Liver (tissue), 9 donors: ENCODE measurements around the gene MARCHF7. TPM values are rescaled to one million over a fixed set of nuclear protein-coding genes. Genes with fewer than 3 reads are reported as not detected.

ENCODE experiments used
- DNase-seq: peaks from one replicate; pipeline ENCODE4 v3.0.0-alpha.2; 2017; ENCODE audit warnings: low spot score
- H3K27ac ChIP-seq, 2 donors: one replicate each; pipeline ENCODE4 v1.7.0; 2013; ENCODE audit warnings: inconsistent platforms in 2 of 2, low read length in 2 of 2, control low read depth in 1 of 2, low read depth in 1 of 2, mild to moderate bottlenecking in 1 of 2
- H3K27me3 ChIP-seq, 4 donors: one replicate each; pipeline versions ENCODE4 v1.6.1 to v1.7.0; 2013; ENCODE audit warnings: low read length in 3 of 4, inconsistent platforms in 1 of 4, mild to moderate bottlenecking in 1 of 4, moderate library complexity in 1 of 4; ENCODE audit not compliant: control insufficient read depth in 4 of 4, insufficient read depth in 4 of 4
- H3K36me3 ChIP-seq, 4 donors: one replicate each; pipeline versions ENCODE4 v1.6.1 to v1.7.0; 2013; ENCODE audit warnings: low read length in 3 of 4, mild to moderate bottlenecking in 3 of 4, low read depth in 1 of 4, moderate library complexity in 1 of 4; ENCODE audit not compliant: control insufficient read depth in 4 of 4, insufficient read depth in 3 of 4
- H3K4me1 ChIP-seq, 4 donors: one replicate each; pipeline versions ENCODE4 v1.6.1 to v1.7.0; 2013; ENCODE audit warnings: low read length in 3 of 4, mild to moderate bottlenecking in 3 of 4, moderate library complexity in 1 of 4; ENCODE audit not compliant: control insufficient read depth in 4 of 4, insufficient read depth in 4 of 4
- H3K4me3 ChIP-seq, 3 donors: one replicate each; pipeline versions ENCODE4 v1.6.1 to v1.7.0; 2013; ENCODE audit warnings: low read length in 3 of 3, control low read depth in 1 of 3, low read depth in 1 of 3, mild to moderate bottlenecking in 1 of 3
- H3K9ac ChIP-seq, 2 donors: one replicate each; pipeline ENCODE4 v1.7.0; 2013; ENCODE audit warnings: low read length in 2 of 2, mild to moderate bottlenecking in 2 of 2, moderate library complexity in 2 of 2, control low read depth in 1 of 2, low read depth in 1 of 2
- H3K9me3 ChIP-seq, 4 donors: one replicate each; pipeline versions ENCODE4 v1.6.1 to v1.7.0; 2013; ENCODE audit warnings: low read length in 3 of 4; ENCODE audit not compliant: control insufficient read depth in 4 of 4
- ATF3 ChIP-seq: IDR thresholded peaks from 2 replicates; pipeline ENCODE4 v1.6.1; 2016; ENCODE audit warnings: antibody characterized with exemption
- EGR1 ChIP-seq, 2 donors: IDR thresholded peaks; 2 replicates each; pipeline ENCODE4 v1.6.1; 2016 to 2018; ENCODE audit warnings: antibody characterized with exemption in 2 of 2, low read depth in 2 of 2
- FOXA1 ChIP-seq: IDR thresholded peaks from 2 replicates; pipeline ENCODE4 v1.6.1; 2016; ENCODE audit warnings: antibody characterized with exemption
- FOXA2 ChIP-seq: IDR thresholded peaks from 2 replicates; pipeline ENCODE4 v1.6.1; 2016; ENCODE audit warnings: antibody characterized with exemption
- GABPA ChIP-seq, 2 donors: IDR thresholded peaks in 1 of 2; conservative IDR thresholded peaks in 1 of 2; 2 replicates each; pipeline ENCODE4 v1.6.1; 2016; ENCODE audit warnings: antibody characterized with exemption in 2 of 2, mild to moderate bottlenecking in 1 of 2, moderate library complexity in 1 of 2
- HNF4G ChIP-seq: IDR thresholded peaks from 2 replicates; pipeline ENCODE4 v1.6.1; 2016; ENCODE audit warnings: antibody characterized with exemption
- JUND ChIP-seq, 2 donors: IDR thresholded peaks; 2 replicates each; pipeline ENCODE4 v1.6.1; 2016; ENCODE audit warnings: antibody characterized with exemption in 2 of 2
- NR2F2 ChIP-seq: IDR thresholded peaks from 2 replicates; pipeline ENCODE4 v1.6.1; 2016; ENCODE audit warnings: antibody characterized with exemption
- RAD21 ChIP-seq, 2 donors: IDR thresholded peaks; 2 replicates each; pipeline ENCODE4 v1.6.1; 2016; ENCODE audit warnings: antibody characterized with exemption in 2 of 2, mild to moderate bottlenecking in 2 of 2
- REST ChIP-seq: IDR thresholded peaks from 2 replicates; pipeline ENCODE4 v1.6.1; 2016; ENCODE audit warnings: antibody characterized with exemption, mild to moderate bottlenecking
- TAF1 ChIP-seq: conservative IDR thresholded peaks from 2 replicates; pipeline ENCODE4 v1.6.1; 2016; ENCODE audit warnings: antibody characterized with exemption, mild to moderate bottlenecking
- YY1 ChIP-seq: IDR thresholded peaks from 2 replicates; pipeline ENCODE4 v1.6.1; 2016; ENCODE audit warnings: antibody characterized with exemption, mild to moderate bottlenecking
- ZBTB33 ChIP-seq: IDR thresholded peaks from 2 replicates; pipeline ENCODE4 v1.6.1; 2016; ENCODE audit warnings: antibody characterized with exemption
- WGBS: extraction: QIAGEN DNeasy Blood & Tissue Kit; methylation state at CpG from one replicate; pipeline ENCODE4 v1.1.7; 2013; 5-methylcytosine and 5-hydroxymethylcytosine counted together
- polyA plus RNA-seq, 2 donors: library from polyadenylated mRNA; stranded (reverse) in 1 of 2; unstranded in 1 of 2; fragments of 200-250 nt in 1 of 2; fragments of >200 nt in 1 of 2; fragmentation: Nextera tagmentation in 1 of 2; extraction: Ambion mirVana in 1 of 2; gene quantifications; one replicate each; pipeline versions ENCODE4 v1.2.1 to v1.2.3, GENCODE V29; 2013 to 2015
- total RNA-seq, 2 donors: library from RNA; depleted of rRNA; stranded (reverse); fragments of >200 nt; gene quantifications; one replicate each; pipeline ENCODE4 v1.2.3, GENCODE V29; 2014
- TF ChIP-seq, protein P1 (sequence below): fragments of 150-350 bp; IDR thresholded peaks from 2 replicates; pipeline ENCODE4 v1.5.1; 2017; ENCODE audit warnings: improper control_type of control experiment, low read depth, low read length; ENCODE audit not compliant: missing input control
- TF ChIP-seq, protein P2 (sequence below): IDR thresholded peaks from 2 replicates; pipeline ENCODE4 v1.6.1; 2016; ENCODE audit warnings: antibody characterized with exemption
- donor health status: healthy.
- donor health status: healthy.
- donor health status: healthy.
- donor health status: healthy.
- donor health status: healthy.

Gene MARCHF7
- total and polyA plus RNA-seq, 4 donors, result 16.9 to 57.6 (median 37.5) TPM

GRCh38 chr2:159758686-159759085 is 46.4 kb downstream of the MARCHF7 start:
- no peak for DNase-seq
- no peak overlapping the region for H3K27ac ChIP-seq
- no peaks in the 10 kb centered on the region for H3K9me3 ChIP-seq
- H3K27me3 ChIP-seq, result no peaks in the 10 kb centered on the region
- H3K4me3 ChIP-seq, result no peak overlapping the region
- H3K4me1 ChIP-seq, result peaks cover 0 to under 1% (median 0%) of the 10 kb centered on the region in 4 donors
- no peak overlapping the region for H3K9ac ChIP-seq
- TF ChIP-seq FOXA2 (no peak), JUND (IDR thresholded peaks at IDR 0.05) (no peak), ATF3 (no peak), REST (no peak), FOXA1 (no peak), YY1 (no peak), TAF1 (no peak), GABPA (IDR thresholded peaks at IDR 0.05 in 1 of 2, conservative IDR thresholded peaks at IDR 0.05 in 1 of 2) (no peak), NR2F2 (no peak), HNF4G (no peak), RAD21 (IDR thresholded peaks at IDR 0.05) (no peak), ZBTB33 (no peak)
- TF ChIP-seq, protein P1, sequence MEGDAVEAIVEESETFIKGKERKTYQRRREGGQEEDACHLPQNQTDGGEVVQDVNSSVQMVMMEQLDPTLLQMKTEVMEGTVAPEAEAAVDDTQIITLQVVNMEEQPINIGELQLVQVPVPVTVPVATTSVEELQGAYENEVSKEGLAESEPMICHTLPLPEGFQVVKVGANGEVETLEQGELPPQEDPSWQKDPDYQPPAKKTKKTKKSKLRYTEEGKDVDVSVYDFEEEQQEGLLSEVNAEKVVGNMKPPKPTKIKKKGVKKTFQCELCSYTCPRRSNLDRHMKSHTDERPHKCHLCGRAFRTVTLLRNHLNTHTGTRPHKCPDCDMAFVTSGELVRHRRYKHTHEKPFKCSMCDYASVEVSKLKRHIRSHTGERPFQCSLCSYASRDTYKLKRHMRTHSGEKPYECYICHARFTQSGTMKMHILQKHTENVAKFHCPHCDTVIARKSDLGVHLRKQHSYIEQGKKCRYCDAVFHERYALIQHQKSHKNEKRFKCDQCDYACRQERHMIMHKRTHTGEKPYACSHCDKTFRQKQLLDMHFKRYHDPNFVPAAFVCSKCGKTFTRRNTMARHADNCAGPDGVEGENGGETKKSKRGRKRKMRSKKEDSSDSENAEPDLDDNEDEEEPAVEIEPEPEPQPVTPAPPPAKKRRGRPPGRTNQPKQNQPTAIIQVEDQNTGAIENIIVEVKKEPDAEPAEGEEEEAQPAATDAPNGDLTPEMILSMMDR, result no peak
- TF ChIP-seq, protein P2, sequence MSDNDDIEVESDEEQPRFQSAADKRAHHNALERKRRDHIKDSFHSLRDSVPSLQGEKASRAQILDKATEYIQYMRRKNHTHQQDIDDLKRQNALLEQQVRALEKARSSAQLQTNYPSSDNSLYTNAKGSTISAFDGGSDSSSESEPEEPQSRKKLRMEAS, result no peak
- 67% methylated on average over 1 of the region's 1 CpG for WGBS
- peaks cover 4 to 70% (median 31%) of the 10 kb centered on the region in 4 donors for H3K36me3 ChIP-seq

DNA sequence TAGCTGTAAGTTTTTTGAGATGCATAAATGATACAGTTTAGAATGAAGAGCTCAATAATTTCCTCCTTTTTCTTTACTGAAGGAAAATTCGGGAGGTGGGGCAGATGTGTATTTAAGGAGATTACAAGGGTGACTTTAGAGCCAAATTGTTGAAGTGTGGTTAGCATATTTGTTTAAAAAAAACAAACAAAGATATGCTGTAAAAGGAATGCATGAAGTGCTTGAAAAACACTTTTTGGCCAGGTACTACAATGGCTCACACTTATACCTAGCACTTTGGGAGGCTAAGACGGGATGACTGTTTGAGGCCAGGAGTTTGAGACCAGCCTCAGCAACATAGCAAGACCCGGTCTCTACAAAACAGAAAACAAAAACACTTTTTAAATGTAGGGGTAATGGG is 47.3 kb downstream of the MARCHF7 start:
- TF ChIP-seq EGR1 (IDR thresholded peaks at IDR 0.05; ENCODE audit: low read depth in 2 of 2) (no peak), GABPA (IDR thresholded peaks at IDR 0.05 in 1 of 2, conservative IDR thresholded peaks at IDR 0.05 in 1 of 2) (no peak), RAD21 (IDR thresholded peaks at IDR 0.05) (no peak), JUND (IDR thresholded peaks at IDR 0.05) (no peak)
- TF ChIP-seq, protein P2, result no peak
- DNase-seq, result no peak

More for the DNA sequence above, 47.3 kb downstream of the MARCHF7 start:
- no peaks in the 10 kb centered on the region for H3K27me3 ChIP-seq
- H3K9ac ChIP-seq, result no peak overlapping the region
- H3K4me3 ChIP-seq, result no peak overlapping the region
- WGBS, result 86% methylated on average over 3 of the region's 3 CpGs
- no peak overlapping the region for H3K27ac ChIP-seq
- H3K9me3 ChIP-seq, result no peaks in the 10 kb centered on the region
- peaks cover 4 to 65% (median 33%) of the 10 kb centered on the region in 4 donors for H3K36me3 ChIP-seq
- H3K4me1 ChIP-seq, result no peaks in the 10 kb centered on the region
